ENCODE measurements around the gene STXBP6.

DNA sequence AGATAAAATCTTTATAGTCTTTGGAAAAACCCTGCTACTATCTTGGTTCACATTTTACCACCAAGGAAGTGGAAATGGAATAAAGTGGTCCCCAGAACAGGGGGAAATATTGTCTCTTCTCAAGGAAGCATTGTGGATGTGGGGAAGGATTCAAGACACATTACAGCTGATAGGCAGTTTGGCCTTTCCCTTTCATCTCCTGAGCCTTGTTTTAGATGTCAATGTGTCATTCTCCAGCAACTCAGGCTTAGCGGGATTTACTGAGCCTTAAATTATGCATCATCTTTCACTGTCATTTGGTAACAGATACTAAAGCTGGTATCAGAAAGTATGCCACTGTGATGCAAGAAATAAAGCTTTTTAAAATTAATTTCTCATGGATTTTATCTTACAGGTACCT is 136.2 kb downstream of the STXBP6 start:
- TF ChIP-seq ZFHX2 (tag by site-specific recombination; conservative IDR thresholded peaks at IDR 0.05), result no peak
- no peak for TF ChIP-seq BCL11A (tag by site-specific recombination; IDR thresholded peaks at IDR 0.05; ENCODE audit: low read depth)
- TF ChIP-seq, protein P1, sequence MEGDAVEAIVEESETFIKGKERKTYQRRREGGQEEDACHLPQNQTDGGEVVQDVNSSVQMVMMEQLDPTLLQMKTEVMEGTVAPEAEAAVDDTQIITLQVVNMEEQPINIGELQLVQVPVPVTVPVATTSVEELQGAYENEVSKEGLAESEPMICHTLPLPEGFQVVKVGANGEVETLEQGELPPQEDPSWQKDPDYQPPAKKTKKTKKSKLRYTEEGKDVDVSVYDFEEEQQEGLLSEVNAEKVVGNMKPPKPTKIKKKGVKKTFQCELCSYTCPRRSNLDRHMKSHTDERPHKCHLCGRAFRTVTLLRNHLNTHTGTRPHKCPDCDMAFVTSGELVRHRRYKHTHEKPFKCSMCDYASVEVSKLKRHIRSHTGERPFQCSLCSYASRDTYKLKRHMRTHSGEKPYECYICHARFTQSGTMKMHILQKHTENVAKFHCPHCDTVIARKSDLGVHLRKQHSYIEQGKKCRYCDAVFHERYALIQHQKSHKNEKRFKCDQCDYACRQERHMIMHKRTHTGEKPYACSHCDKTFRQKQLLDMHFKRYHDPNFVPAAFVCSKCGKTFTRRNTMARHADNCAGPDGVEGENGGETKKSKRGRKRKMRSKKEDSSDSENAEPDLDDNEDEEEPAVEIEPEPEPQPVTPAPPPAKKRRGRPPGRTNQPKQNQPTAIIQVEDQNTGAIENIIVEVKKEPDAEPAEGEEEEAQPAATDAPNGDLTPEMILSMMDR (tag by site-specific recombination; IDR thresholded peaks at IDR 0.05), result no peak

Data from HEK293 (cell line).